Measurements from ENCODE around the gene BTBD9. TPM values are rescaled to one million over a fixed set of nuclear protein-coding genes. Genes with fewer than 3 reads are reported as not detected.
A peak's percentile ranks its signal among the peaks of the same experiment; 100 is the strongest.

The BTBD9 gene
- total and polyA plus RNA-seq, 2 experiments from 2014 or later, result 10.0 to 13.7 TPM

GRCh38 chr6:38434051-38434450 is 205.7 kb downstream of the BTBD9 start:
- H3K9ac ChIP-seq, result no peak overlapping the region
- no peak overlapping the region for H3K27ac ChIP-seq
- H2AFZ ChIP-seq, result no peak overlapping the region
- in situ Hi-C loops (cut with MboI), result no loop called here
- no peaks in the 10 kb centered on the region for H3K27me3 ChIP-seq (replicated peaks; ENCODE audit: insufficient read depth)
- H3K9me3 ChIP-seq (ENCODE audit: low read depth), result no peaks in the 10 kb centered on the region
- TF ChIP-seq EZH2phosphoT487 (IDR thresholded peaks at IDR 0.05; ENCODE audit: insufficient read depth, low read depth), result no peak
- TF ChIP-seq EZH2 (IDR thresholded peaks at IDR 0.05; ENCODE audit: insufficient read depth, poor library complexity, severe bottlenecking), result no peak
- H3K4me3 ChIP-seq, result no peak overlapping the region
- no peaks in the 10 kb centered on the region for H3K9me2 ChIP-seq (ENCODE audit: insufficient read depth)
- WGBS, 2 experiments (ENCODE audit: low coverage in 1 of 2, low lambda C conversion rate in 2 of 2, missing lambda C conversion rate in 2 of 2), result 97 to 100% methylated on average over 1 of the region's 1 CpG
- H3F3A ChIP-seq (ENCODE audit: insufficient read depth), result no peaks in the 10 kb centered on the region
- H3K36me3 ChIP-seq (ENCODE audit: low read depth), result no peaks in the 10 kb centered on the region
- no peaks in the 10 kb centered on the region for H4K20me1 ChIP-seq (ENCODE audit: insufficient read depth)
- no peak overlapping the region for H3K4me2 ChIP-seq (ENCODE audit: unreplicated experiment)
- DNase-seq, result no peak
- peaks cover 5% of the 10 kb centered on the region for H3K4me1 ChIP-seq (ENCODE audit: insufficient read depth)
- H3K79me2 ChIP-seq (ENCODE audit: insufficient read depth), result no peaks in the 10 kb centered on the region

DNA sequence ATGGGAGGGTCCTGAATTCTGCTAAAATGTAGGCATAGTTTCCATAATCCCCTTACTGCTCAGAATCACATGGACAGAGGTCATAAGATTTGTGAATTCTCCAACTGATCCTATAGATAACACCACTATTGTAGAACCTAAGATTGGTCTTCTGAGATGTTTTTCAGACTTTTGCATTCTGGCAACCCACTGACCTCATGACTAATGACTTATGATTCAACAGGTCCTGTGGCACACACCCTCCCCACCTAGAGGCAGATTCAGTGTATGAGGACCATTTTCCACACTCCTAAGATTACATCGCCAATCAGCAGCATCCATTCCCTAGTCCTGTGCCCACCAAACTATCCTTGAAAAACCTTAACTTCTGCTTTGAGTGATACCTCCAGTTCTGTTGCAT is 207.2 kb downstream of the BTBD9 start:
- DNase-seq, result peak; percentile 64
- Histone ChIP-seq H3K9me2 (ENCODE audit: insufficient read depth) (no peaks in the 10 kb centered on the region), H3K9ac (no peak overlapping the region), H3F3A (ENCODE audit: insufficient read depth) (no peaks in the 10 kb centered on the region), H3K27ac (no peak overlapping the region), H3K9me3 (ENCODE audit: low read depth) (no peaks in the 10 kb centered on the region), H3K4me1 (ENCODE audit: insufficient read depth) (peaks cover 5% of the 10 kb centered on the region), H3K36me3 (ENCODE audit: low read depth) (no peaks in the 10 kb centered on the region), H3K4me3 (no peak overlapping the region), H3K79me2 (ENCODE audit: insufficient read depth) (no peaks in the 10 kb centered on the region), H3K27me3 (replicated peaks; ENCODE audit: insufficient read depth) (no peaks in the 10 kb centered on the region), H4K20me1 (ENCODE audit: insufficient read depth) (no peaks in the 10 kb centered on the region), H2AFZ (no peak overlapping the region), H3K4me2 (ENCODE audit: unreplicated experiment) (no peak overlapping the region)
- TF ChIP-seq EZH2phosphoT487 (IDR thresholded peaks at IDR 0.05; ENCODE audit: insufficient read depth, low read depth) (no peak), EZH2 (IDR thresholded peaks at IDR 0.05; ENCODE audit: insufficient read depth, poor library complexity, severe bottlenecking) (no peak)
- WGBS, 2 experiments (ENCODE audit: low coverage in 1 of 2, low lambda C conversion rate in 2 of 2, missing lambda C conversion rate in 2 of 2), result 100% methylated on average over 1 of the region's 1 CpG
- in situ Hi-C loops (cut with MboI), result no loop called here

- no peaks in the 10 kb centered on the region for H3K27me3 ChIP-seq (replicated peaks; ENCODE audit: insufficient read depth)
- peaks cover 5% of the 10 kb centered on the region for H3K4me1 ChIP-seq (ENCODE audit: insufficient read depth)
- H4K20me1 ChIP-seq (ENCODE audit: insufficient read depth), result no peaks in the 10 kb centered on the region
- TF ChIP-seq EZH2phosphoT487 (IDR thresholded peaks at IDR 0.05; ENCODE audit: insufficient read depth, low read depth), result no peak
- no peak for TF ChIP-seq EZH2 (IDR thresholded peaks at IDR 0.05; ENCODE audit: insufficient read depth, poor library complexity, severe bottlenecking)
- in situ Hi-C loops (cut with MboI), result no loop called here
- H3F3A ChIP-seq (ENCODE audit: insufficient read depth), result no peaks in the 10 kb centered on the region
- no peak overlapping the region for H3K27ac ChIP-seq
- no peaks in the 10 kb centered on the region for H3K9me2 ChIP-seq (ENCODE audit: insufficient read depth)
- no peaks in the 10 kb centered on the region for H3K79me2 ChIP-seq (ENCODE audit: insufficient read depth)
- no peaks in the 10 kb centered on the region for H3K36me3 ChIP-seq (ENCODE audit: low read depth)
- H3K4me3 ChIP-seq, result no peak overlapping the region
- no peak for DNase-seq
- no peak overlapping the region for H3K4me2 ChIP-seq (ENCODE audit: unreplicated experiment)
- no peak overlapping the region for H3K9ac ChIP-seq
- H2AFZ ChIP-seq, result no peak overlapping the region
- no peaks in the 10 kb centered on the region for H3K9me3 ChIP-seq (ENCODE audit: low read depth)
- 98 to 100% methylated on average over 3 of the region's 3 CpGs for whole genome bisulfite sequencing, 2 experiments (ENCODE audit: low coverage in 1 of 2, low lambda C conversion rate in 2 of 2, missing lambda C conversion rate in 2 of 2)
Measured at GRCh38 chr6:38432079-38432478, 207.7 kb downstream of the BTBD9 start.

DNA sequence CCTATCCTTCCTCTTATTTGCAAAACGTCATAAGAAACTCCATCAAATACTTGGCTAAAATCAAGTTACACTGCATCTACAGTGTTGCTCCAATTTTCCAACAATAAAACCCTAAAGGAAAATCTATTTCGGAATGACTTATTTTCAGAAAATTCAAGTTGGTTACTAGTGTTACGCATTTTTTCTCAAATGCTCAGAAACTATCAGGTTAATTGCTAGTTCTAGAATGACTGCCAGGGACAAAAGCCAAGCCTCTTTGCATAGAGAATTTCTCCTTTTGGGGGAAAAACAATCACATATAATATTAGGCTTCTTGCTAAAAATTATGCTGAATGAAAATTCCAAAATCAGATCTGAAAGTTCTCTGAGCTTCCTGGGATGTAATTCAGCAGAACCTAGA is 210.2 kb downstream of the BTBD9 start:
- Histone ChIP-seq H3K9me2 (ENCODE audit: insufficient read depth) (no peaks in the 10 kb centered on the region), H3K36me3 (ENCODE audit: low read depth) (no peaks in the 10 kb centered on the region), H3F3A (ENCODE audit: insufficient read depth) (no peaks in the 10 kb centered on the region), H3K4me3 (no peak overlapping the region), H4K20me1 (ENCODE audit: insufficient read depth) (no peaks in the 10 kb centered on the region), H3K79me2 (ENCODE audit: insufficient read depth) (no peaks in the 10 kb centered on the region), H3K27ac (no peak overlapping the region), H3K4me2 (ENCODE audit: unreplicated experiment) (no peak overlapping the region), H3K9me3 (ENCODE audit: low read depth) (no peaks in the 10 kb centered on the region), H3K4me1 (ENCODE audit: insufficient read depth) (no peaks in the 10 kb centered on the region), H3K9ac (no peak overlapping the region), H2AFZ (no peak overlapping the region), H3K27me3 (replicated peaks; ENCODE audit: insufficient read depth) (no peaks in the 10 kb centered on the region)
- WGBS, 2 experiments (ENCODE audit: low coverage in 1 of 2, low lambda C conversion rate in 2 of 2, missing lambda C conversion rate in 2 of 2), result 94 to 97% methylated on average over 3 of the region's 3 CpGs
- in situ Hi-C loops (cut with MboI), result no loop called here
- DNase-seq, result no peak
- TF ChIP-seq EZH2 (IDR thresholded peaks at IDR 0.05; ENCODE audit: insufficient read depth, poor library complexity, severe bottlenecking), result no peak
- no peak for TF ChIP-seq EZH2phosphoT487 (IDR thresholded peaks at IDR 0.05; ENCODE audit: insufficient read depth, low read depth)

Data from GM23248 (cell line).